GM11168 (cell line): ENCODE data around the gene LAT.
"Not testable (repeated sequence)": the region's sequence is repeated elsewhere in the genome, so short reads cannot be mapped to it uniquely, and the experiment has no call there.

ENCODE experiments used
- in situ Hi-C: fragments of 300-500 bp; cut with MboI; formaldehyde crosslinking; loops from one replicate; pipeline ENCODE4 v1.12.0; 2022; ENCODE audit warnings: low sequenced_read_pairs; ENCODE audit not compliant: unreplicated experiment

The LAT gene, protein sequence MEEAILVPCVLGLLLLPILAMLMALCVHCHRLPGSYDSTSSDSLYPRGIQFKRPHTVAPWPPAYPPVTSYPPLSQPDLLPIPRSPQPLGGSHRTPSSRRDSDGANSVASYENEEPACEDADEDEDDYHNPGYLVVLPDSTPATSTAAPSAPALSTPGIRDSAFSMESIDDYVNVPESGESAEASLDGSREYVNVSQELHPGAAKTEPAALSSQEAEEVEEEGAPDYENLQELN

DNA sequence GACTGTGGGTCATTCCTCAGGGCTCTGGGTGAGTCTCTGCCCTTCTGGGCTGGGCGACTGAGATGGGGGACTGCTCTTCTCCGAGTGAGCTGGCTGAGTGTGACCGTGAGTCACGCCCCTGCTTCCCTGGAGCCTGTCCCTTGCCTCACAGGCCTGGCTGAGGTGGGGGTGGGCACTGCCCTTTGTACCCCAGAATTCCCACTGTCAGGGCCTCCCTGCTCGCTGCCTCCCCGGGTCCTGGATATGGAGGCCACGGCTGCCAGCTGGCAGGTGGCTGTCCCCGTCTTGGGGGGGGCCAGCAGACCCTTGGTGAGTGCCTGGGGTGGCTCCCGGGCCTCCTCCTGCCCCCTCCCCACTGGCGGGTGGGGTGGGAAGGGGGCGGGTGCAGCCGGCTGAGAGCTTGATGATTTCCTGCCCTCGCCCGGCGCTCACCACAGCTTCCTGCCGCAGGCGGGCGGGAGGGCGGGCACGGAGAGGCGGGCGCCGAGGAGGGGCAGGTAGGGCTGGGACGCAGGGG is at the start of gene LAT:
Gene LAT, plus strand, starts transcription at position 434 of the 517 bp plus-strand sequence. CDS start 366 bp downstream, outside the sequence.
- in situ Hi-C loops: no loop called here

DNA sequence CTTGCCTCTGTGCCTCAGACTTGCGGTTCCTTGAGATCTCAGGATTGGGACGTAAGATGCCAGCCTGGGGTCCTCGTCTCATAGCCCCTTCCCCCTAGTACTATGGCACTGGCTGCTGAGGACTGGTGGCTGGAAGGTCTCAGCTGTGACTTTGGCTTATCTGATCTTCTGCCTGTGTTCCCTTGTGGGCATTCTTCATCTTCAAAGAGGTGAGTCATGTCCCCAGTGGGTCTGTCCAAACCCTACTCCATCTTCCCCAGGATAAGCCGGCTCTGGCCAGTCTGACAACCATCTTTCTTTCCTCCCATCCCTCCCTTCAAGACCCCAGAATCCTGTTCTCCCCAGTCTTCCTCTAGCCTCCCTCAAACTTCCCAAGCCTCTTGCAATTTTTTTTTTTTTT is 49.5 kb upstream of the LAT start:
- in situ Hi-C loops: no loop called here

DNA sequence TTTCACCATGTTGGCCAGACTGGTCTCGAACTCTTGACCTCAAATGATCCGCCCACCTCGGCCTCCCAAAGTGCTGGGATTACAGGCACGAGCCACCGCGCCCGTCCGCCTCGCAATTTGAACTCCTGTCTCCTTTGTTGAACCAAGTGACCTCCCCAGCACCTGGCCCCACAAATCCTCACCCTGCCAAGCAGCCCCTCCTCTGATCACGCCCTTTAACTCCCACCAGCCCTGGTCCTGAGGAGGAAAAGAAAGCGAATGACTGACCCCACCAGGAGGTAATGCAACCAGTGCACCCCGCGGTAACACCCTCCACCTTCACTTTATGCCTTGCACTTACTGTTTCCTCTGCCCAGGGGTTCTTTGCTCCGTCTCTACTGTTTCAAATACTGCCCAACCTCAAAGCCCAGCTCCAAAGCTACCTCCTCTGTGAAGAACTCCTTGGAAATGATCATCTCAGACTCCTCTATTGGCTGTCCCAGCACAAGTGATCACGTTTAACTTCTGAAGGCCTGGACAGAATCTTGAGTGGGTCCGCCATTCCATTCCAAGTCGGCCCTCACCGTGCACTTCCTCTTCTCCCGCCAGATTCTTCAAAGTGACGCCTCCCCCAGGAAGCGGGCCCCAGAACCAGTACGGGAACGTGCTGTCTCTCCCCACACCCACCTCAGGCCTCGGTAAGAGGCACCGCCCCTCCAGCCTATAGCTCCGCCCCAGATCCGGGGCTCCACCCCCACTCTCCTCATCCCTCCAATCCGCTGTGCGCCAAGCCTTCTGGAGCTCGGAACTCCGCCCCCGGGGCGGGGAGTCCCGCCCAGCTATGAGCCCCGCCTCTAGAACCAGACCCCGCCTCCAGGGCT is 48.7 kb upstream of the LAT start:
- in situ Hi-C loops: no loop called here

DNA sequence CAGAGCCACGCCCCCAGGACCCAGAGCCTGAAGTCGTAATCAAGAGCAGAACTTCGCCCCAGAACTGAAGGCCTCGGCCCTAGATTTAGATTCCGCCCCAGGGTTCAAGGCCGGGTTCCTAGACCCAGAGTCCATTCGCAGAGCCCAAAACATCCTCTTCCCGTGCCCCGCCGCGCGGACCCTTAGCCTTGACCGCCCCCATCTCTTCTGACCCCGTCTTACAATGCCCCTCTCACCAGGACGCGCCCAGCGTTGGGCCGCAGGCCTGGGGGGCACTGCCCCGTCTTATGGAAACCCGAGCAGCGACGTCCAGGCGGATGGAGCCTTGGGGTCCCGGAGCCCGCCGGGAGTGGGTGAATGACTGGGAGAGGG is 48.1 kb upstream of the LAT start:
- in situ Hi-C loops: no loop called here

DNA sequence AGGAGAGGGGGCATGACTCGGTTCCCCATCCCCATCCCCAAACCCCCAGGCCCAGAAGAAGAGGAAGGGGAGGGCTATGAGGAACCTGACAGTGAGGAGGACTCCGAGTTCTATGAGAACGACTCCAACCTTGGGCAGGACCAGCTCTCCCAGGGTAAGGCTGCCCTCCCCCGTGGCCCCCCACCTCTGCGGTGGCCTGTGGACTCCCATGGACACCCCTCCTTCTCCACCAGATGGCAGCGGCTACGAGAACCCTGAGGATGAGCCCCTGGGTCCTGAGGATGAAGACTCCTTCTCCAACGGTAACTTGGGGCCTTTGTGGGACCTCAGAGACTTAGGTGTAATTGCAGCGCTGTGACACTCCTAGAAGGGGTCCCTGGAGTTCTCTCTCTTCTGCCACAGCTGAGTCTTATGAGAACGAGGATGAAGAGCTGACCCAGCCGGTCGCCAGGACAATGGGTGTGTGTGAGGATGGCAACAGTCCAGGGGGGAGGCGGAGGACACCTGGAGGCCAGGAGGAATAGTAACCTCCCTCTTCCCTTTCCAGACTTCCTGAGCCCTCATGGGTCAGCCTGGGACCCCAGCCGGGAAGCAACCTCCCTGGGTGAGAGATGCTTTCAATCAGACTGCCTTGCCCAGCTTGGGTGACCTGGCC is 47.5 kb upstream of the LAT start:
- in situ Hi-C loops: no loop called here

DNA sequence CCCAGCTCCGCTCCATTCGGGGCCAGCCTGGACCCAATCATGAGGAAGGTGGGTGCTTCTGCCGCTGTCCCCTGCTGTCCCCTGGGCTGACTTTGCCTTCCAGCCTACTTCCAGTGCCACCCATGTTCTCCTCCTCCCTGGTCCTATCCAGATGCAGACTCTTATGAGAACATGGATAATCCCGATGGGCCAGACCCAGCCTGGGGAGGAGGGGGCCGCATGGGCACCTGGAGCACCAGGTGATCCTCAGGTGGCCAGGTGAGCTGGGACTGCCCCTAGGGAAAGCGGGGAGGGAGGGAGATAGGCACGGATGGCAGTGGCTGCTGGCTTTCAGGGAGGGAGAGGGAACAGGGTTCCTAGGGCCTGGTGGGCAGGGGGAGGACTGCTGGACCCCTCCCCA is 46.1 kb upstream of the LAT start:
- in situ Hi-C loops: no loop called here

DNA sequence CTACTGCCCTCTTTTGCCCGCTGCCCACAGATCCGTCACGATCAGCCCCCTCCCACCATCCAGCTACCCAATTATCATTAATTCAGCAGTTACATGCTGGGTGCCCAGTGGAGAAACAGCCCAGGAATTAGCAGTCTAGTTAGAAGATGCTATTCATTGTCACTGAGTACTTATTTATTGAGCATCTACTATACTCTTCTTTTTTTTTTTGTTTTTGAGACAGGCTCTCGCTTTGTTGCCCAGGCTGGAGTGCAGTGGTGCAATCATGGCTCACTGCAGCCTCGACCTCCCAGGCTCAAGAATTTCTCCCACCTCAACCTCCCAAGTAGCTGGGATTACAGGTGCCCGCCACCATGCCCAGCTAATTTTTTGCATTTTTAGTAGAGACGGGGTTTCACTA is 45.0 kb upstream of the LAT start:
- in situ Hi-C loops: loop anchor here (10.0 kb wide), 1 partner anchor 75 kb away; the partner anchor contains the start of gene SH2B1

DNA sequence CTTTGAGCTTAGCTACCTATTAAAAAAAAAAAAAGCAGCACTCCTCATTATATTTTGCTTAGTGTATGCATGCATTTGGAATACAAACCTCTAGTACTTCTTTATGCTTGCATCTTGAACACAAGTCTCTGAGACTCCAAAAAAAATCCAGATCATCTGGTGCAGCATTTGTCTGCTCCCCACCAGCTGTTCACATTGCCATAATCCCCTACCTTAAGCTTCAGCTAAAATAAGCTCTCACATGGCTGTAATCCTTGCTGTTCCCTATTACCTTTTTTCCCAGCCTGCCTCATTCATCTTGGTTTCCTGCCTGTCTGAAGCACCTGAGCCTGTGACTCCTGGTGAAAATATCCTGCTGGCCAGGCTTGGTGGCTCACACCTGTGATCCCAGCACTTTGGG is 41.6 kb upstream of the LAT start:
- in situ Hi-C loops: loop anchor here (10.0 kb wide), 1 partner anchor 78 kb away; the partner anchor contains the start of gene SH2B1

DNA sequence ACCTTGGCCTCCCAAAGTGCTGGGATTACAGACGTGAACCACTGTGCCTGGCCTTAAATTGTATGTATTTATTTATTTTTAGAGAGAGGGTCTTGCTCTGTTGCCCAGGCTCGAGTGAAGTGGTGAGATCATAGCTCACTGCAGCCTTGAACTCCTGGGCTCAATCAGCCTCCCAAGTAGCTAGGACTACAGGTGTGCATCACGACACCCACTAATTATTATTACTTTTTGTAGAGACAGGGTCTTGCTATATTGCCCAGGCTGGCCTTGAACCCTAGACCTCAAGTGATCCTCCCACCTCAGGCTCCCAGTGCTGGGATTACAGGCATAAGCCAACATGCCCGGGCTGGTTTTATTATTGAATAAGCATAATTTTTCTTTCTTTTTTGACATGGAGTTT is 38.2 kb upstream of the LAT start:
- in situ Hi-C loops: loop anchor here (10.0 kb wide), 1 partner anchor 82 kb away; the partner anchor contains the start of gene SH2B1

DNA sequence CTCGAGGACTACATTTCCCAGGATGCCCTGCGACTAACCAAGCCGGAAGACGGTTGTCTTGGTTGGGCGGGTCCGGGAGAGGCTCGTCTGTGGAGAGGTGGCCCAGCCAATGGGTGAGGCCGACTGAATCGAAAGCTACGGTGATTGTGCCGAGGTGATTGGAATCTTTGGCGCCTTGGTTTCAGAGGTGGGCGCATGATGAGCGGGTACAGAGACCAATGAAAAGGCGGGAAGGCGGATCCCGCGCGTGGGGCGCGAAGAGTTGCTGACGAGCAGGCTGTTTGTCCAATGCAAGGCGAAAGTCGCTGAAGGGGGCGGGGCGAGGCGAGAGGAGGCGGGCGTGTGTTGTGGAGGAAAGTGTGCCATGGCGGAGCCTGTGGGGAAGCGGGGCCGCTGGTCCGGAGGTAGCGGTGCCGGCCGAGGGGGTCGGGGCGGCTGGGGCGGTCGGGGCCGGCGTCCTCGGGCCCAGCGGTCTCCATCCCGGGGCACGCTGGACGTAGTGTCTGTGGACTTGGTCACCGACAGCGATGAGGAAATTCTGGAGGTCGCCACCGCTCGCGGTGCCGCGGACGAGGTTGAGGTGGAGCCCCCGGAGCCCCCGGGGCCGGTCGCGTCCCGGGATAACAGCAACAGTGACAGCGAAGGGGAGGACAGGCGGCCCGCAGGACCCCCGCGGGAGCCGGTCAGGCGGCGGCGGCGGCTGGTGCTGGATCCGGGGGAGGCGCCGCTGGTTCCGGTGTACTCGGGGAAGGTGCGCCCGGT is 34.0 kb upstream of the LAT start, which contains the start of gene NFATC2IP:
Gene NFATC2IP, plus strand, starts transcription at position 290 of the 762 bp plus-strand sequence. Its CDS starts 75 bp downstream, at position 365.
- in situ Hi-C loops: no loop called here

DNA sequence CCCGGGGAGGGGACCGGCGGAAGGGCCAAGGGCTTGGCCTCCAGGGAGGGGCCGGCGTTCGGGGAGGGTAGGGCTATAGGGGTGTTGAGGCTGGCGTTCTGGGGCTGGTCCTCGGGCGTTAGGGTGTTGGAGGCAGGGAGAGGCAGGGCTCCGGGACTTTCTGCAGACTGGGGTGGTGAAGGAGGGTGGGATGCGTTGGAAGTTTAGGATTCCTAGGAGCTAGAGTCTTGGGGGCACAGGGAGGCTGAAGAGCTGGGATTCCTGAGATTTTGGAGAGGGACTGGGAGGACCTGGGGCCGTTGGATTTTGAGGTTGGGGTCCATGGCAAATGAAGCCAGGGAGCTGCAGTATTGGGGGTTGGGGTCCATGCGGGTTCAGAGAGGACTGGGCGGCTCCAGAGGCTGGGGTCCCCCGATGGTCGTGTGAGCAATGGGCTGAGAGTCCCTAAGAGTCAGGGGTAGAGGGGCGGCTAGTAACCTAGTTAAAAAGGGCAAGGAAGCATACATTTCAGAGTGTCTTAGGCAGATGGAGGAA is 33.4 kb upstream of the LAT start:
- in situ Hi-C loops: no loop called here

DNA sequence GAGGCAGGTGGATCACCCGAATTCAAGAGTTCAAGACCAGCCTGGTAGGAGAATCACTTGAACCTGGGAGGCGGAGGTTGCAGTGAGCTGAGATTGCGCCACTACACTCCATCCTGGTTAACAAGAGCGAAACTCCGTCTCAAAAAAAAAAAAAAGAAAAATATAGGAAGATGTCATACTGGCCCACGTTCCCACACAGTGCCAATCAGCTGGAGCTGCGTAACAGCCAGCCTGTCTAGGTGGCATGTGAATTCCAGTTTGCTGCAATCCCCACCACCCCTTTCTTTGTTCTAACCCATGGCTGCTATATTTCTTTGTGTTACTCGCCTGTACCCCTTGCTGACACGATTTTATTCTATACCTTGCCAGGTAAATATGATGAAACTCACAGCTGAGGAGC is 26.6 kb upstream of the LAT start:
- in situ Hi-C loops: no loop called here

DNA sequence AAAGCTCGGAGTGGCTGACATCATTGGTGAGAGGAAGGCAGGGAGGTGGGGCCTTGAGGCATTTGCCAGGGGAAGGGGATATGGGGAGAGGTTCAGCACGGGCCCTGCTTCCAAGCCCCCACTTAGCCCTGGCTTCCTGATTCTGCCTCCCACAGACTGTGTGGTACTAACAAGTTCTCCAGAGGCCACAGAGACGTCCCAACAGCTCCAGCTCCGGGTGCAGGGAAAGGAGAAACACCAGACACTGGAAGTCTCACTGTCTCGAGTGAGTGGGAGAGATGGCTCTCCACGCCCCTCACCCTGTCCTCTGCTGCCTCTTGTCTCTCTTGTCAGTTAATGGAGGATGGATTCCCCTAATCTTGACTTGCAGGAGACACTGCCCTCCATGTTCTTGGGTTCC is 26.0 kb upstream of the LAT start:
- in situ Hi-C loops: no loop called here

DNA sequence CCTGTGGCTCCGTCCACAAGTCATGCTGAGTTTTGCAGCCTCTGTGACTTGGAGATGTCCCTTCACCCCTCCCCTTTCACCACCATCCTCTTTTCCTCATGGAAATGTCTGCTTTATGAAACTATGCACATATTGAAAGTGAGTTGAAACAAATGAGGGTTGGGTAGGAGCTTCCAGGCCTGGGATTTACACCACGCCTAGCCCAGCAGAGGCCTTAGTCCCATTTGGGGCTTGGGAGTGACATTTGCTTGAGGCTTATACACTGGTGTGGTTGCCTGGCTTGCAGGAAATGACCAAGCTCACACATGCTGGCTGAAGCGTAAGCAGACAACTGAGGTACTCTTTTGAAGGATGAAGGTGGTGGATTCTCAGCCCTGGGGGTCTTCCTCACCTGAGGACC is 20.8 kb upstream of the LAT start:
- in situ Hi-C loops: no loop called here

DNA sequence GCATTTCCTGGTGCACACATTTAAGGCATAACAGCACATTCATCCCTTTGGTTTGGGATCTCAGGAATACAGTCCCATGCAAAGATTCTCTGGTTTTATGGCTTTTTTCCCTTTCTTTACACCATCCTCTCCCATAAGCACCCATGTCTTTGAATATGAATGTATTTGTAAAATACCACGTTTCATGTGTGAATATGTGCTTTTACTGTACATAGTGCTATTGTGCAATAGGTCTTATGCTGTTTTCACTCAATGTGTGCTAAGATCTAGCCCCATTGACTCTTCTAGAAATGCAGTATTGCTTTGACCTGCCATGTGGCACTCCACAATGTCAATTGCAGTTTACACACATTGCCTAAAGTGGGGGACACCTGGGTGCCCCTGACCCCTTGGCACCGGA is 20.4 kb upstream of the LAT start:
- in situ Hi-C loops: no loop called here

DNA sequence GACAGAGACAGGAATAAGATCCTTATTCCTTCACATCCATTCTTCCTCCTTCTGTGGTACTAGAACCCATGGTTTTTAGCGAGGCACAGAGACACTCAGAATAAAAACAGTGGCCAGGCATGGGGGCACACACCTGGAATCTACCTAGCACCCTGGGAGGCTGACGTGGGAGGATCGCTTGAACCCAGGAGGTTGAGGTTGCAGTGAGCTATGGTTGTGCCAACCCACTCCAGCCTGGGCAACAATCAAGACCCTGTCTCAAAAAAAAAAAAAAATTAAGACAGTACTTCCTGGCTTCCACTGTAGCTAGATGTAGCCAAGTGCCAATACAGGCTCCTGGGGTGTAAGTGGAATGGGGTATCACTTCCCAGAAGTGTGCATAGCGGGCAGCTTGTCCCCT is 17.7 kb upstream of the LAT start:
- in situ Hi-C loops: no loop called here

DNA sequence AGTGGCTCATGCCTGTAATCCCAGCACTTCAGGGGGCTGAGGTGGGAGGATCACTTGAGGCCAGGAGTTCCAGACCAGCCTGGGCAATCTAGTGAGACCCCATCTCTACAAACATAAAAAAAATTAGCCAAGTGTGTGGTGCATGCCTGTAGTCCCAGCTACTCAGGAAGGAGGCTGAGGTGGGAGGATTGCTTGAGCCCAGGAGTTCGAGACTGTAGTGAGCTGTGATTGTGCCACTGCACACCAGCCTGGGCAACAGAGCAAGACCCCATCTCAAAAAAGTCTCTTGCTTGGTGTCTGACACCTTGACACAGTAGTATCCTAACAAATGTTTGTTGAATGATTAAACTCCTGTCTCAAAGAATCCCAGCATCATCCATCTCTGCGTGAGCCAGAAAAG is 15.2 kb upstream of the LAT start:
- in situ Hi-C loops: not testable (repeated sequence)

DNA sequence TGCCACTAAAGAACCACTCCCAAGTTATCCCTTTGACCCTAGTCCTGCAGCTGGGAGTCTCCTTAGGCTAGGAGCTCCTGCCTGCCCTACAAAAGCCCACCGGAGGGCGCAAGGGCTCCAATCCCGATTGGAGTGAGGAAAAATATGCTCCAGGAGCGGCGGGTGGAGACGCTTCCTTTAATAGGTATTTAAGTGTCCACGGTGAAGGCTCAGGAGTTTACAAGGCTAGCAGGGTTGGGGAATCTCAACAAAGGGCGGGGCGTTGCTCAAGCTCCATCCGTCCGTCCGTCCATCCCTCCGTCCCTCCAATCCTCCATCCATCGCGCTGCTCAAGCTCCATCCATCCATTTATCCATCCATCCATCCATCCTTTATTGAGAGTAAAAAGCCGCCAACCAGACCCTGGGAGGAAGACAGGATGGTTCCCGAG is 10.8 kb upstream of the LAT start:
- in situ Hi-C loops: no loop called here

DNA sequence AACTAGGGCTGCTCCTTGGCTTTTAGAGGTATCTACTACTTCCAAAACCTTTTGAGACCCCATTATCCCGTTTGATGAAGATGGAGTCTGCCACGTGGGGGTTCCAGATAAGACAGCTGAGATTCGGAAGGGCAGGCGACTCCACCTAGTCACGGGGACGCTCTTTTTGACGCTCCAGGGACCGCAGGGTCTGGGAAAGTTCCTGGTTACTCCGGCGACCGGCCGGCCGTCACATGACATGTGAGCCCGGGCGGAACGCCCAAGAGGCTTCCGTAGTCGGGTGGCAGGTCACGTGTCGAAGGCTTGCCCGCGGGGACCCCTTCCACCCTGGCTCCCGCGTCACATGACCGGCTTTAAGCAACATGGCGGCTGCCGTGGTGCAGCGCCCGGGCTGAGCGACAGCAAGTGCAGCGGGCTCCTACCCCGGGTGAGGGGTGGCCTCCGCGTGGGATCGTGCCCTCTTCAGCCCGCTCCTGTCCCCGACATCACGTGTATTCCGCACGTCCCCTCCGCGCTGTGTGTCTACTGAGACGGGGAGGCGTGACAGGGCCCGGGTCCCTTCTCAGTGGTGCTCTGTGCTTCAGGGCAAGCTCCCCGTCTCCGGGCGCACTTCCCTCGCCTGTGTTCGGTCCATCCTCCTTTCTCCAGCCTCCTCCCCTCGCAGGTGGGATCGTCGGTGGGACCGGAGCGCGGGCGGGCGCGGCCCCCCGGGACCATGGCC is 10.3 kb upstream of the LAT start, which contains the start of gene SPNS1:
Gene SPNS1, plus strand, starts transcription at position 342 of the 721 bp plus-strand sequence. Its CDS starts 374 bp downstream, at position 716.
- in situ Hi-C loops: no loop called here
